ENCODE measurements around the gene SCUBE1. TPM values are rescaled to one million over a fixed set of nuclear protein-coding genes. Genes with fewer than 3 reads are reported as not detected.

Gene SCUBE1
- total and polyA plus RNA-seq, 9 donors = 5.5 to 202 (median 49.0) TPM

DNA sequence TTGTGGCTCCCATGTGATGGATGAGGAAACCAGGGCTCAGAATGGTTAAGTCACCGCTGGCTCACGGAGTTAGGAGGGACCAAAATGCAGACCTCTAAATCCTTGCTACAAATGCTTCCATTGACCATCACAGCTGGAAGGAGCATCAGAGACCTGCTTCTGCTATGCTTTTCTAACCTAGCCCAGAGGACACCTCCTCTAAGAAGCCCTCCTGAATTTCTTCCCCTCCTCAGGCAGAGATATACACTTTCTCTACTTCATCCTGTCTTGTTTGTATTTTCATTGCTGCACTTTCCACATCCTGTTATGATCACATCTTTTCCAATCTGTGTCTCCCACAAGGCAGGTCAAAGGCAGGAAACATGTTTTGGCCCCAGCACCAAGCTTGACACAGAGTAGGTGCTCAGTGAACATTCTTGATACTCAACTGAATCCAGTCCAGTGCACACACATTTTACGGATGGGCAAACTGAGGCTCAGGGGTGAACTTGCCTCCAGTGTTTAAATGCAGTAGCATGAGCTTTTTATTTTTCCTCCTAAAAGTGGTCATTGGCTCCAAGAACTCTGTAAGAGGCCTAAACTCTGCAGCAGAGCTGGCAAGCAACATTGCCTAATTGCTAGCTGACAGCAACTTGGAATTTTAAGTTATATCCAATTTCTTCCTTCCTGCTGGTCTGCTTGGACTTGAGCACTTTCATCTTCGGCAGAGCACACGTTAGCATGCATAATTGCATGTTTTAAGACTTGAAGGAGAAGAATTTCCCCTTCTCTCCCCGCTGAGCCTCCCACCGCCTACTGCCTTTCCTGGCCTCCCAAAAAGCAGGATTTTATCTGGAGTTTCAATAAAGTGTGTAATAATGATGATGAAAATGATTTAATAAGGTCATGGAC lies 12.7 kb downstream of the SCUBE1 start:
- TF ChIP-seq EP300 (IDR thresholded peaks at IDR 0.05) (no peak), POLR2A (IDR thresholded peaks at IDR 0.05) (no peak)
- TF ChIP-seq, protein P1, sequence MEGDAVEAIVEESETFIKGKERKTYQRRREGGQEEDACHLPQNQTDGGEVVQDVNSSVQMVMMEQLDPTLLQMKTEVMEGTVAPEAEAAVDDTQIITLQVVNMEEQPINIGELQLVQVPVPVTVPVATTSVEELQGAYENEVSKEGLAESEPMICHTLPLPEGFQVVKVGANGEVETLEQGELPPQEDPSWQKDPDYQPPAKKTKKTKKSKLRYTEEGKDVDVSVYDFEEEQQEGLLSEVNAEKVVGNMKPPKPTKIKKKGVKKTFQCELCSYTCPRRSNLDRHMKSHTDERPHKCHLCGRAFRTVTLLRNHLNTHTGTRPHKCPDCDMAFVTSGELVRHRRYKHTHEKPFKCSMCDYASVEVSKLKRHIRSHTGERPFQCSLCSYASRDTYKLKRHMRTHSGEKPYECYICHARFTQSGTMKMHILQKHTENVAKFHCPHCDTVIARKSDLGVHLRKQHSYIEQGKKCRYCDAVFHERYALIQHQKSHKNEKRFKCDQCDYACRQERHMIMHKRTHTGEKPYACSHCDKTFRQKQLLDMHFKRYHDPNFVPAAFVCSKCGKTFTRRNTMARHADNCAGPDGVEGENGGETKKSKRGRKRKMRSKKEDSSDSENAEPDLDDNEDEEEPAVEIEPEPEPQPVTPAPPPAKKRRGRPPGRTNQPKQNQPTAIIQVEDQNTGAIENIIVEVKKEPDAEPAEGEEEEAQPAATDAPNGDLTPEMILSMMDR (IDR thresholded peaks at IDR 0.05) = no peak
- Histone ChIP-seq H3K4me1 (ENCODE audit: insufficient read depth) (no peaks in the 10 kb centered on the region), H3K4me3 (no peak overlapping the region), H3K9me3 (no peaks in the 10 kb centered on the region), H3K27ac (no peak overlapping the region), H3K27me3 (no peaks in the 10 kb centered on the region), H3K36me3 (no peaks in the 10 kb centered on the region)
- intact Hi-C loops (cut with DNase I) = no loop called here
- no peak for DNase-seq
- 52 to 70% (median 66%) methylated on average over 7 of the region's 7 CpGs for WGBS, 3 donors

DNA sequence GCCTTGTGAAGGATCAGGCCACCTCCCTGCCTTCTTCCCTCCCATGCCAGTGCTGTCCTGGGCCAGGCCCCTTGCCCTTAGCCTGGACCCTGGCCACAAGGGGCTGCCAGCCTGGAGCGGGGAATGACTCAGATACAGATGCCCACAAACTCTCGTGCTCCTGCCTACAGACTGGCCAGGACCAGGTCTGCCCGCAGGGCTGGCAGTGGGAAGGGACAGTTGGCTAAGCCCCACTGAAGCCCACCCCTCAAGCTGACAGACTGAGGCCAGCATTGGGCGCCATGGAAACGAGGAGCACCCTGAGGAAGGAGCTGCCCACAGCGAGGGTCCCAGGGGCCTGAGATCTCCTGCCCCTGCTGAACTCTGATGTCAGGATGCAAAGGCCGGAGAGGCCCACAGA lies 14.1 kb downstream of the SCUBE1 start:
- no peaks in the 10 kb centered on the region for H3K9me3 ChIP-seq
- WGBS, 3 donors = 77 to 86% (median 82%) methylated on average over 7 of the region's 7 CpGs
- TF ChIP-seq EP300 (IDR thresholded peaks at IDR 0.05) = no peak
- no peak for TF ChIP-seq POLR2A (IDR thresholded peaks at IDR 0.05)
- TF ChIP-seq, protein P1 (IDR thresholded peaks at IDR 0.05) = no peak
- H3K27ac ChIP-seq = no peak overlapping the region
- no peaks in the 10 kb centered on the region for H3K36me3 ChIP-seq
- H3K4me1 ChIP-seq (ENCODE audit: insufficient read depth) = no peaks in the 10 kb centered on the region
- H3K27me3 ChIP-seq = no peaks in the 10 kb centered on the region
- DNase-seq = no peak
- H3K4me3 ChIP-seq = no peak overlapping the region
- intact Hi-C loops (cut with DNase I) = no loop called here

DNA sequence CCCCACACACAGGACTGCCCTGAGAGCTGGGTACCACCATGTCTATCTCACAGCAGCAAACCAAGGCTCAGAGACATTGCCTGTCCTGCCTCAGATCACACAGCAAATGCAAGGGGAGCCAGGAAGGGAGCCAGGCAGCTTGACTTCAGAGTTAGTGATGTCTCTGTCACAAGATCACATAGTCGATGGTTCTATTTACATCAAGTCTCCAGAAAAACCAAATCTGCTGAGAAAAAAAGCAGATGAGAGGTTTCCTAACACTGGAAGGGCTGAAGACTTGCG lies 16.1 kb downstream of the SCUBE1 start:
- no peaks in the 10 kb centered on the region for H3K9me3 ChIP-seq
- H3K27me3 ChIP-seq = no peaks in the 10 kb centered on the region
- TF ChIP-seq, protein P1 (IDR thresholded peaks at IDR 0.05) = no peak
- TF ChIP-seq POLR2A (IDR thresholded peaks at IDR 0.05) (no peak), EP300 (IDR thresholded peaks at IDR 0.05) (no peak)
- DNase-seq = no peak
- 47 to 86% (median 77%) methylated on average over 2 of the region's 2 CpGs for WGBS, 3 donors
- H3K36me3 ChIP-seq = no peaks in the 10 kb centered on the region
- intact Hi-C loops (cut with DNase I) = no loop called here
- H3K27ac ChIP-seq = no peak overlapping the region
- no peaks in the 10 kb centered on the region for H3K4me1 ChIP-seq (ENCODE audit: insufficient read depth)
- H3K4me3 ChIP-seq = no peak overlapping the region

DNA sequence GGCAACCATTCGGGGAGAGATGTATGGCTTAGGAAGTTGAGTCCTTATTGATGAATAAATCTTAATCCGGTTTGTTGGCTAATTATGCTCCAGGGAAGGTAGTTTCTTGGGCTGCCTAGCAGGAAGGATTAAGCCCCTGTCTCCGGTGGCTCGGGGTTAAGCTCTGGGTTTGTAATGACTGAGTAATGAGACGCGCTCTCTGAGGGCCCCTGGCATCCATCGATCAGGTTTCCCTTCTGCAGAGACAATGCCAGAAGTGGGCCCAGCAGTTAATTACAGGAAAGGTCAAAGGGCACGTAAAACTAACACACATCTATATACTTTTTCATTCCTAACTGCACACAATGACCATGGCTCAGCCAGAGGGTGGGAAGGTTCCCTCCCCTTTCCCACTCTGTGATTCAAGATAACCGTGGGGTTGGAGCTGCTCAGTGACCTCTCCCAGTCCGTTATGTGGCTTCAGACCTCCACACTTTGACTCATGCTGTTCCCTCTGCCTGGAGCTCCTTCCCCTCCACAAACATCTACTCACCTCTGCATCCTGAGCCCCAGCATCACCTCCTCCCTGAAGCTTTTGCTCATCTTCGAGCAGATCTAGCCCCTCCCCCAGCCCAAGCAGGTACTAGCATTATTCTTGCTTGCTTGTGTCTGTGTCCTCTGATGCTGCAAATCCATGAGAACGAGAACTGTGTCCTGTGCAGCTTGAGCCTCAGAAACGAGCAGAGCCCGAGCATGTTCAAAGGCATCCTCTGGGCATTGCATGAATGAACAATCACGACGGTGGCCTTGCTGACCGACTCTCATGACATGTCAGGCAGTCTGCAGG lies 16.6 kb downstream of the SCUBE1 start:
- Histone ChIP-seq H3K27me3 (no peaks in the 10 kb centered on the region), H3K4me3 (no peak overlapping the region), H3K27ac (no peak overlapping the region), H3K4me1 (ENCODE audit: insufficient read depth) (no peaks in the 10 kb centered on the region), H3K9me3 (no peaks in the 10 kb centered on the region), H3K36me3 (no peaks in the 10 kb centered on the region)
- TF ChIP-seq POLR2A (IDR thresholded peaks at IDR 0.05) (no peak), EP300 (IDR thresholded peaks at IDR 0.05) (no peak)
- TF ChIP-seq, protein P1 (IDR thresholded peaks at IDR 0.05) = no peak
- intact Hi-C loops (cut with DNase I) = no loop called here
- DNase-seq = no peak
- 81 to 86% (median 86%) methylated on average over 17 of the region's 17 CpGs for WGBS, 3 donors
